ENCODE measurements around the gene SPTBN1. TPM values are rescaled to one million over a fixed set of nuclear protein-coding genes. Genes with fewer than 3 reads are reported as not detected.

SPTBN1 gene
- total and polyA plus RNA-seq, 2 of the 13 experiments (the other 11 are each of a cell fraction or from before 2014, with no cell fraction given): 123 to 299 TPM

GRCh38 chr2:54437588-54437987 lies 18.5 kb upstream of the SPTBN1 start (continued):
- TF ChIP-seq ZNF576 (CRISPR knock-in tag; IDR thresholded peaks at IDR 0.05) (no peak), ZNF512B (CRISPR knock-in tag; IDR thresholded peaks at IDR 0.05; ENCODE audit: borderline replicate concordance) (no peak), ZNF274 (CRISPR knock-in tag; IDR thresholded peaks at IDR 0.05) (no peak), HDAC6 (IDR thresholded peaks at IDR 0.05; ENCODE audit: low read depth, low read length) (no peak), NR2F2 (IDR thresholded peaks at IDR 0.05; ENCODE audit: borderline replicate concordance, low read depth) (no peak), HMG20A (CRISPR knock-in tag; IDR thresholded peaks at IDR 0.05; ENCODE audit: borderline replicate concordance) (no peak), HOXA7 (CRISPR knock-in tag; IDR thresholded peaks at IDR 0.05) (no peak)

GRCh38 chr2:54438271-54438670 lies 17.9 kb upstream of the SPTBN1 start:
- POLR2A ChIA-PET: no interaction called here
- CTCF ChIA-PET (ENCODE audit: low intra/inter-chr PET ratio, low total read pairs): no interaction called here
- no peak overlapping the region for H3K9ac ChIP-seq (ENCODE audit: insufficient read depth, low read depth, low read length)
- H4K20me1 ChIP-seq (ENCODE audit: insufficient read depth, low read length): no peaks in the 10 kb centered on the region
- H3K4me1 ChIP-seq (ENCODE audit: insufficient read depth, low read length): peaks cover 23% of the 10 kb centered on the region
- no peak for ATAC-seq
- H3K9me3 ChIP-seq (ENCODE audit: low read length): no peaks in the 10 kb centered on the region
- DNase-seq (ENCODE audit: low spot score): no peak
- intact Hi-C loops (cut with micrococcal nuclease; ENCODE audit: unreplicated experiment) (no loop called here), in situ Hi-C loops (cut with HindIII; ENCODE audit: extremely low pct_ligation_motif_present, low pct_unique_long_range_greater_than_20kb) (no loop called here)
- no TSS peak for BruUV-seq (replicated peaks)
- FAIRE-seq: no peak
- H3K79me2 ChIP-seq (ENCODE audit: insufficient read depth, low read length): no peaks in the 10 kb centered on the region
- peak overlapping the region; percentile 9; the same call in 1 of the 2 replicates for H3K4me2 ChIP-seq (ENCODE audit: low read depth, low read length)
- no peak overlapping the region for H2AFZ ChIP-seq (ENCODE audit: low read length)
- WGBS (ENCODE audit: low lambda C conversion rate): 18% methylated on average over 7 of the region's 7 CpGs
- no peak overlapping the region for H3K27ac ChIP-seq (ENCODE audit: extremely low read length, insufficient read depth, low read length)
- no peaks in the 10 kb centered on the region for H3K36me3 ChIP-seq (replicated peaks in 1 of 2; ENCODE audit: control insufficient read depth in 1 of 2, insufficient read depth in 2 of 2, low read length in 2 of 2)
- no peak overlapping the region for H3K4me3 ChIP-seq (replicated peaks in 1 of 3; ENCODE audit: insufficient read depth in 1 of 3, low read depth in 2 of 3, low read length in 3 of 3)
- no peaks in the 10 kb centered on the region for H3K27me3 ChIP-seq (ENCODE audit: control insufficient read depth in 1 of 2, insufficient read depth in 2 of 2, low read length in 2 of 2)
- TF ChIP-seq ZNF878 (CRISPR knock-in tag; IDR thresholded peaks at IDR 0.05) (no peak), KIAA2018 (CRISPR knock-in tag; IDR thresholded peaks at IDR 0.05; ENCODE audit: borderline replicate concordance) (no peak), SOX5 (CRISPR knock-in tag; IDR thresholded peaks at IDR 0.05; ENCODE audit: borderline replicate concordance) (0 out of 2 replicates have a peak, but pooled peaks have one; percentile 14), THAP7 (CRISPR knock-in tag; IDR thresholded peaks at IDR 0.05) (no peak), RXRB (CRISPR knock-in tag; IDR thresholded peaks at IDR 0.05; ENCODE audit: borderline replicate concordance) (peak; percentile 26; the same call in 1 of the 2 replicates)
